SJSA1 (cell line): ENCODE measurements around the gene PLCB1. TPM values are rescaled to one million over a fixed set of nuclear protein-coding genes. Genes with fewer than 3 reads are reported as not detected.

Experiments
- DNase-seq, 2 experiments: peaks; one replicate each; pipeline ENCODE4 v3.0.0-alpha.2; 2015 to 2020; ENCODE audit warnings: low spot score in 2 of 2, low read depth in 1 of 2
- H3K27ac ChIP-seq: fragments of 250-450 bp; sonication (Bioruptor Pico); 2 replicates; pipeline ENCODE4 v1.5.1; 2020; ENCODE audit warnings: mild to moderate bottlenecking, moderate library complexity
- H3K27me3 ChIP-seq: fragments of 250-450 bp; sonication (Bioruptor Pico); replicated peaks from 2 replicates; pipeline ENCODE4 v1.5.1; 2020; ENCODE audit warnings: mild to moderate bottlenecking, moderate library complexity
- H3K36me3 ChIP-seq: fragments of 250-450 bp; sonication (Bioruptor Pico); 2 replicates; pipeline ENCODE4 v1.5.1; 2020; ENCODE audit warnings: mild to moderate bottlenecking
- H3K4me1 ChIP-seq: fragments of 250-450 bp; sonication (Bioruptor Pico); replicated peaks from 2 replicates; pipeline ENCODE4 v1.6.1; 2021; ENCODE audit warnings: mild to moderate bottlenecking
- H3K4me3 ChIP-seq: fragments of 250-450 bp; sonication (Bioruptor Pico); 2 replicates; pipeline ENCODE4 v1.5.1; 2020; ENCODE audit warnings: mild to moderate bottlenecking
- H3K9me3 ChIP-seq: fragments of 250-450 bp; sonication (Bioruptor Pico); replicated peaks from 2 replicates; pipeline ENCODE4 v1.5.1; 2020; ENCODE audit warnings: mild to moderate bottlenecking
- total RNA-seq: library from RNA; depleted of rRNA; stranded (reverse); fragments of >200 nt; shearing (Covaris generic); gene quantifications from 2 replicates; pipeline ENCODE4 v1.2.3, GENCODE V29; 2014

Gene PLCB1
- total RNA-seq, 1 experiment from 2014 or later, result 10.0 TPM

DNA sequence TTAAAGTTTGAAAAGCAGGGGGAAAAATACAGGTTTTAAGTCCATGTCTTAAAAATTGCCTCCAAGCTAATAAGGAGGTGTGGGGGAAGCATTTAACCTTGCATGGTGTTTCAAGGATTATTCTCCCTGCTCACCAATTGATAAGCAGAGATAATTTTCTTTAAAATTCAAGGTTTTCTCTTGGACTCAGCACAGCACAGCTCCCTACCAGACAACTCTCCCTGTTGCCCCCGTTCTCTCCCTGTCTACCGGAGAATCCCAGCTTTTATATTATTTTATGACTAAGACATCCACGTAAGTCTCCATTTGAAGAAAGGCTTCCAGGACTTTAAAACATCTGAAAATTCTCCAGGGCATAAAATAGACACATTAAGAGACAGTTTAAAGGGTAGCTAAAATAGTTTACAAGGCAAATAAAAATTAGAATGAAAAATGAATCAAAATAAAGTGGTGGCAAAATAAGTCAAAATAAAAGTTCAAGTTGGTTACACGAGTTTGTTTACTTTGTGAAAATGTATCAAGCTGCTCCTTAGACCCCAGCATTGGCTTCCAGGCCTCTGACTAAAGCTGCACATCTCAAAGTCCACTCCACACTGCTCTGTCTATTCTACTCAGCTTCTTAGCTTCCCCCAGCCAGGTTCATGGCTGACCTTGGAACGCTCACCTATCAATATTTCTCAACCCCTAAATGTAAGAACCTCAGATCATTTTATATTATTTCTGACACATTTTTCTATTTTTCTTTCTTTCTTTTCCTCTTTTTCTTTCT is 748.2 kb downstream of the PLCB1 start:
- no peaks in the 10 kb centered on the region for H3K36me3 ChIP-seq
- H3K4me1 ChIP-seq, result peaks cover 8% of the 10 kb centered on the region; the same call in 1 of the 2 replicates
- H3K4me3 ChIP-seq, result no peak overlapping the region
- no peaks in the 10 kb centered on the region for H3K27me3 ChIP-seq
- H3K27ac ChIP-seq, result no peak overlapping the region
- H3K9me3 ChIP-seq, result no peaks in the 10 kb centered on the region
- no peak for DNase-seq

DNA sequence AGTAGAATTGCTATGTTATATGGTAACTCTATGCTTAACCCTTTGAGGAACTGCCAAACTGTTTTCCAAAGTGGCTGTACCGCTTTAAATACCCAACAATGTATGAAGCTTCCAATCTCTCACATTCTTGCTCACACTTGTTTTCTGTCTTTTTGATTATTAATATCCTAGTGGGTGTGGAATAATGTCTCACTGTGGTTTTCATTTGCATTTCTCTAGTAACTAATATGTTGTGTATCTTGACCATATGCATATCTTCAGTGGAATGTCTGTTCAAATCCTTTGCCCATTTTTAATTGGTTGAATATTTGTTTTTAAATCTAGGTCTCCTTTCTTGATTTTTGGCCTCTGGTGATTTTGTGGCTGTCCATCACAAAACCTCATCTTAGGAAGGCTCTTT is 759.0 kb downstream of the PLCB1 start:
- DNase-seq, result no peak
- Histone ChIP-seq H3K36me3 (no peaks in the 10 kb centered on the region), H3K4me1 (no peaks in the 10 kb centered on the region), H3K4me3 (no peak overlapping the region), H3K27ac (no peak overlapping the region), H3K9me3 (peaks cover 11% of the 10 kb centered on the region), H3K27me3 (no peaks in the 10 kb centered on the region)

DNA sequence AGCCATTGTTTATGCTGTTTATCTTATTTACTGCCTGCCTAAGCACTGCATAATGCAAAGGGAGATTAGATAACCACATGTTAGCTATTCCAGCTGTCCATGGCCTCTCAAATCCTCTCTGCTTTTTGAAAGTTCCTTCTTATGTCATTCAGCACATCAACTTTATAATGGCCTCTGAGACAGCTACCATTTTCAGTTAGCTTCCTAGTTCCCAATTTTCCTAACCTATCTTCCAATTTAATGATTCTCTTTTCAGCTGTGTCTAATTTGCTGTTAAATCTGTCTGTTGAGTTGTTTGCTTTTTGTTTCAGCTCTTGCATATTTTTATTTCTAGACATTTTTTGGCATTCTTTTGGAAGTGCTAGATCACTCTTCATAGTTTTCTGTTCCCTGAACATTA is 763.4 kb downstream of the PLCB1 start:
- no peaks in the 10 kb centered on the region for H3K27me3 ChIP-seq
- no peak for DNase-seq
- H3K9me3 ChIP-seq, result peaks cover 11% of the 10 kb centered on the region
- H3K4me1 ChIP-seq, result no peaks in the 10 kb centered on the region
- H3K36me3 ChIP-seq, result no peaks in the 10 kb centered on the region
- no peak overlapping the region for H3K4me3 ChIP-seq
- H3K27ac ChIP-seq, result no peak overlapping the region

DNA sequence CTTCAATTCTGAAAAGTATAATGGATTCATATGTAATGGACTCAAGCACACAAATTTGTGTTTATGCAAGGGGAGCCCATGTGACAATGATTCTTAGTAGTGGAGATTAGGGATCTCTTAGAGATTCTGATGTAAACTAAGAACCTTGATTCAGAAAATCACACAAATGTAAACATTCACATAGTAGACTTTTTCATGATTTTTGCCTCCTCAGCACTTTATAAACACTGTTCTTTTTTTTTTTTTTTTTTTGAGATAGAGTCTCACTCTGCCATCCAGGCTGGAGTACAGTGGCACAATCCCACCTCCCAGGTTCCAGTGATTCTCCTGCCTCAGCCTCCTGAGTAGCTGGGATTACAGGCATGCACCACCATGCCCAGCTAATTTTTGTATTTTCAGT is 766.8 kb downstream of the PLCB1 start:
- H3K4me1 ChIP-seq, result no peaks in the 10 kb centered on the region
- H3K27me3 ChIP-seq, result no peaks in the 10 kb centered on the region
- H3K4me3 ChIP-seq, result no peak overlapping the region
- H3K27ac ChIP-seq, result no peak overlapping the region
- H3K9me3 ChIP-seq, result peaks cover 11% of the 10 kb centered on the region
- H3K36me3 ChIP-seq, result no peaks in the 10 kb centered on the region
- DNase-seq, result no peak

DNA sequence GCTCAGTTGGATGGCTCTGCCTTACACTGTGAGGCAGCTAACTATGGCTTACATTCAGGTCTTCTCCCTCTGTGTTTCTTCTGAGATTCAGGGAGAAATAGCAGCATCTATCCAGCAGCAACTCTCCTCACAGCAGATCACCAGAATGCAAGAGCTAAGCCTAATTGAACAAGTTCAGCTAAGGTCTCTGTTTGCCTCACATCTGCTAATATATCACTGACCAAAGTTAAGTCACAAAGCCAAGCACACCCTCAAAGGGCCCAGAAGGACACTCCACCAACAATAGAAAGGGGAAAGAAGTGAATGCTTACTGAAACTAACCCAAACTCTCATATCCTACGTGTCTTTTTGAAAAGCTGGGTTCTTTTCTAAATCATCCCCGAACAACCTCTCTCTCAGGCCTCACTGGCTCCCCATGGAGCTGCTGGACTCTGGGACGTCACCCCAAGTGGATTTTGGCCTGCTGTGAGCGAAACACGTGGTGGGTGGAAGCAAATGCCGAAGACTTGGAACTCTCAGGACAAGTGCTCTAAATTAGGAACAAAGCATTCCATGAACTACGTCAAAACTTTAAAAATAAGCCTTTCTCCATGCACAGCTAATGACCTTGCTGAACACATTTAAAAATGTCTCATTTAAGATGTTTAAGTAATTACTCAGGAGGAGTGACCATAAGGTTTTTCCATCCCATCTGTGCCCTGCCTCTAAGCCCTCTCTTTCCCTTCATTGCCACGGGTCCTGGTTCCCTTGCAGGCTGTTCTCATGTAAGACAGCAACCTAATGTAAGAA is 769.4 kb downstream of the PLCB1 start:
- no peak overlapping the region for H3K27ac ChIP-seq
- no peaks in the 10 kb centered on the region for H3K4me1 ChIP-seq
- H3K27me3 ChIP-seq, result no peaks in the 10 kb centered on the region
- no peak for DNase-seq
- H3K36me3 ChIP-seq, result no peaks in the 10 kb centered on the region
- H3K9me3 ChIP-seq, result no peaks in the 10 kb centered on the region
- no peak overlapping the region for H3K4me3 ChIP-seq

DNA sequence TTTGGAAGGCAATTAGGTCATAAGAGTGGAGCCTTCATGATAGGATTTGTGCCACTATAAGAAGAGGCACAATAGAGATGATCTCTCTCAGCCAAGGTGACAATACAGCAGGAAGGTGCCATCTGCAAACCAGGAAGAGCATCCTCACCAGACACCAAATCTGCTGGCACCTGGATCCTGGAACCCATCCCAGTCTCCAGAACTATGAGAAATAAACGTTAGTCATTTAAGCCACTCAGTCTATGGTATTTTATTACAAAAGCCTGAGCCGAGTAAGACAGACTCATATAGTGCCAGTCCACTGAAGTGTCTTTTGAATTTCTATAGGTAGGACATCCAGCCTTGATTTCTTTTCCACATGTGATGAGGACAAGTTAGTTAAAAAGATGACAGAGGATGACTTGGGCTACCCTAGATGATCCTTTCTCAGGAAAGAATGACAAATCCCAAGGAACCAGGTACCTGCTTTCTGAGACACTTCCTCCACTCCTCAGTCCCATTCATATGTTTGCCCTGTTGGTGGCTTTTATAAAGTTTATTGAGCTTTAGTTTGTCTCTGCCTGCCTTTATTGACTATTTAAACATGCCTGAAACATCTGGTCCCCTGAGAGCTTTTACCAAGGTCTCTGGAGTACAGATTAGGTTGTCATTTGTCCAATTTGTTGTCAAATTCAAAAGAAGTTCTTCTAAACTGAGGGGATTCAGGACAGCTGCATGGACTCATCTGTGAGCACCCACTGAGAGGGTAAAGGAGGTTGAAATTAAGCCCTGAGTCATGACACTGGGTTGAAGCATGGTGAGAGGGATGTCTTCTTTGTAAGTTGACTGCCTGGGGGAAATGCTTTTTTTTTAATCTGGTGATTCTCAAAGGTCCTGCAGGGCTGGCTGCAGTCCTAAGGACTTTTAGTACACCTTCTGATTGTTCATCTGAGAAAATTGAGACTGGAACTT is 771.9 kb downstream of the PLCB1 start:
- Histone ChIP-seq H3K27me3 (no peaks in the 10 kb centered on the region), H3K36me3 (no peaks in the 10 kb centered on the region), H3K27ac (no peak overlapping the region), H3K4me3 (no peak overlapping the region), H3K4me1 (no peaks in the 10 kb centered on the region), H3K9me3 (no peaks in the 10 kb centered on the region)
- DNase-seq, result no peak

DNA sequence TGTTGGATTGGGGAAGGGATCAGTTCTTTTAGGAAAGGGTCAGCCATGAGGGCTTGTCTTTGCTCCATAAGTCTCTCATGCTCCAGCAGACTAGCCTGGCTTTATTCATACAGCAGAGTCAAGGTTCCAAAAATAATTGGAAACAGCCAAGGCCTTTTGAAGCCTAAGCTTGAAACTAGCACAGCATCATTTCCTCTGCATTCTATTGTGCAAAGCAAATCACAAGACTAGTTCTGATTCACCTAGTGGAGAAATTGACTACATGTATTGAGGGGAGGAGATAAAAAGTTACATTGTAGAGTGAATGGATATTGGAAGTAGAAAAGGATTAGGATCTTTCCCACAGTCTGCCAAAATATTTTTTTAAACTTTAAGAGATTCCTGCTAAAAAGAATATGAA is 777.5 kb downstream of the PLCB1 start:
- no peak for DNase-seq
- Histone ChIP-seq H3K27ac (no peak overlapping the region), H3K27me3 (no peaks in the 10 kb centered on the region), H3K4me1 (no peaks in the 10 kb centered on the region), H3K36me3 (no peaks in the 10 kb centered on the region), H3K4me3 (no peak overlapping the region), H3K9me3 (no peaks in the 10 kb centered on the region; the same call in 1 of the 2 replicates)

DNA sequence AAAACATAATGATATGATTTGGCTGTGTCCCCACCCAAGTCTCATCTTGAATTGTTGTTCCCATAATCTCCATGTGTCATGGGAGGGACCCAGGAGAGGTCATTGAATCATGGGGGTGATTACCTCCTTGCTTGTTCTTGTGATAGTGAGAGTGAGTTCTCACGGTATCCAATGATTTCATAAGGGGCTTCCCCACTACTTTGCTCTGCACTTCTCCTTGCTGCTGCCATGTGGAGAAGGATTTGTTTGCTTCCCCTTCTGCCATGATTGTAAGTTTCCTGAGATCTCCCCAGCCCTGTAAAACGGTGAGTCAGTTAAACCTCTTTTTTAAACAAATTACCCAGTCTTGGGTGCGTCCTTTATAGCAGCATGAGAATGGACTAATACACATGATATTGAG is 780.0 kb downstream of the PLCB1 start:
- H3K4me1 ChIP-seq, result no peaks in the 10 kb centered on the region
- no peak overlapping the region for H3K4me3 ChIP-seq
- DNase-seq, result no peak
- no peaks in the 10 kb centered on the region for H3K36me3 ChIP-seq
- H3K27ac ChIP-seq, result no peak overlapping the region
- no peaks in the 10 kb centered on the region; the same call in none of the 2 replicates for H3K9me3 ChIP-seq
- H3K27me3 ChIP-seq, result no peaks in the 10 kb centered on the region

DNA sequence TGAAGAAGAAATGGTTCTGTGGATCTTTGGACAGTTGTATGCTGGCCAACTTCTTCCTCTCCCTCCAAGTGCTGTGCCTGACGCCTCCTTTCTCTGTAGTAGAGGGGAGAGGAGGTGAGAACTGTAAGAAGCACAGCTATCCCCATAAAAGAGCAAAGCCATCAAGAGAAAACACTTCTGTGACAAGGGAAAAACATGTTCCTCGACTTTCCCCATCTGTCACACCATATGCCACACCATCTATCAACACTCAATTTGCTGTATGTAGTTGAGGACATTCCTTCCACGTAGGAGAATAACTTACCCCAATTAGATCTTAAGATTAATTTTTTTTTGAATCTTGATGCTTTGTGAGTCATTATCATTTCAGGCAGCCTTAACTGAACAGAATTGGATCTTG is 780.7 kb downstream of the PLCB1 start:
- H3K4me1 ChIP-seq, result no peaks in the 10 kb centered on the region
- no peak overlapping the region for H3K27ac ChIP-seq
- no peaks in the 10 kb centered on the region for H3K27me3 ChIP-seq
- no peak overlapping the region for H3K4me3 ChIP-seq
- H3K36me3 ChIP-seq, result no peaks in the 10 kb centered on the region
- H3K9me3 ChIP-seq, result no peaks in the 10 kb centered on the region; the same call in none of the 2 replicates
- DNase-seq, result no peak

DNA sequence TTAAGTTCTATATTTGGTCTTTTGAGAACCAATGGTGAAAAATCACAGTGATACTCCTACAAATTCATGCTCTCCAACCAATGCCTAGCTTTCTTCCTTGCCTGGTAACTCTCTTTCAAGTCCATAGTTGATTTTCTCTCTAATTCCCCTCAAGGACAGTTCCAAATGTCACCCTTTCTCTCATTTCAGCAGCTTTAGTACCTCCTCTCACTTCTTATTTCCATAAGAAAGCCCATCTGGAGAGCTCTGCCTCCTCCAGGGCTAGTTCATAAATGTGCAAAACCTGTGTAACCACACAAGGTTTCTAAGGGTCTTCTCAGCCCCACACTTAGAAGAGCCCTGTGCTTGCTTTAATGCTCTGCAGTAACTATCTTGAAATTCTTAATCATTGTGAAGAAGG is 781.4 kb downstream of the PLCB1 start:
- no peak for DNase-seq
- Histone ChIP-seq H3K27me3 (no peaks in the 10 kb centered on the region), H3K9me3 (no peaks in the 10 kb centered on the region; the same call in none of the 2 replicates), H3K36me3 (no peaks in the 10 kb centered on the region), H3K4me3 (no peak overlapping the region), H3K4me1 (no peaks in the 10 kb centered on the region), H3K27ac (no peak overlapping the region)

DNA sequence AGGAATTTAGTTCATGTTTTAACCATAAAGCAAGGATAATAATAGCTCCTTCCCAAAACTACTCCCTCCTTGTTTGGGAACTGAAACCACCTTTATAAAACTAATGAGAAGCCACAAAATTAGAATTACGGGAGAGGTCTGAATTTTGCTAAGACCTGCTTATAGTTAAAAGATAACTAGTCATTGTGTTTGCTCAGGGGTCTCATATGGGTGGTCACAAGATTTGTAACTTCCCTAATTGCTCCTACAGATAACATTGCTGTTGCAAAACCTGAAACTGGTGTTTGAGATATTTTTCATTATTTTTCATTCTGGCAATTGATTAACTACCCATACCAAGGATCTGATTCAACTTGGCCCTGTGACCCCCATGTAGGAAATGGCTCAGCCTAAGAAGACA is 782.4 kb downstream of the PLCB1 start:
- Histone ChIP-seq H3K9me3 (no peaks in the 10 kb centered on the region; the same call in none of the 2 replicates), H3K36me3 (no peaks in the 10 kb centered on the region), H3K4me1 (no peaks in the 10 kb centered on the region), H3K27ac (no peak overlapping the region), H3K4me3 (no peak overlapping the region), H3K27me3 (no peaks in the 10 kb centered on the region)
- DNase-seq, result no peak

DNA sequence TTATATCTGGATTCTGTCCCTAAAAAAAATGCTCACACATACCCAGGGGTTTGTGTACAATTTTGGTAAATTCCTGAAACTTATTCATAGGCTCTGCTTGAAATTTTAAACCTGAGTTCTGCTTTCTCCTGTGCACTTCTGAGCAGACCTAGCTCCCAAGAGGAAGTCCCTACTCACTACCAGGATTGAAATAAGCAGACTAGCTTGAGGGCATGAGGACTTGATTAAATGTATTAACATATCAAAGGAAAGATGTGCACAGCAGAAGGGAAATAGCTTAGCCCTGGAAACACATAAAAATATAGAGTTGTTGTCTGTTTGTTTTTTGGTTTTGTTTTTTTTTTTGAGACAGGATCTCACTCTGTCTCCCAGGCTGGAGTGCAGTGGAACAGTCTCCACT is 785.0 kb downstream of the PLCB1 start:
- no peak overlapping the region for H3K27ac ChIP-seq
- no peaks in the 10 kb centered on the region for H3K4me1 ChIP-seq
- no peaks in the 10 kb centered on the region for H3K36me3 ChIP-seq
- H3K9me3 ChIP-seq, result no peaks in the 10 kb centered on the region; the same call in 1 of the 2 replicates
- no peak overlapping the region for H3K4me3 ChIP-seq
- H3K27me3 ChIP-seq, result no peaks in the 10 kb centered on the region
- DNase-seq, result no peak

DNA sequence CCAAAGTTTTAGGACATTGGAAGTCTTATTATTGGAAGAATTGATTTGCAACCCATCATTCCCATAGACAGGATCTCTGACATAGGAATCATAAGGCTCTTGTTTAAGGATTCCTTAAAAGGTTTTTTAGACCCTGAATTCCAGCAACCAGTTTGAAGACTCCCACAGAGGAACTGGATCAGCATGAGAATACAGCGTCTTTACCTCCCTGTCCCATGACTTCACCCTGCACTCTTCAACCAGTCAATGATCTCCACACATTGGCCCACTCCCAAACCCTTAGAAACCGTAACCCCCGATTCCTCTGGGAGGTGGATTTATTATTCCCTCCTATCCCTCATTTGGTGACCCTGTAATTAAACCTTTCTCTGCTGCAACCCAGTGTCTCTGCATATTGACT is 786.1 kb downstream of the PLCB1 start:
- H3K4me3 ChIP-seq, result no peak overlapping the region
- no peaks in the 10 kb centered on the region; the same call in 1 of the 2 replicates for H3K9me3 ChIP-seq
- H3K27ac ChIP-seq, result no peak overlapping the region
- DNase-seq, result no peak
- H3K4me1 ChIP-seq, result no peaks in the 10 kb centered on the region
- H3K27me3 ChIP-seq, result no peaks in the 10 kb centered on the region
- no peaks in the 10 kb centered on the region for H3K36me3 ChIP-seq
